GM18861 (cell line): ENCODE measurements around the gene CFAP54.
"Not testable (repeated sequence)": the region's sequence is repeated elsewhere in the genome, so short reads cannot be mapped to it uniquely, and the experiment has no call there.

Experiments
- ATAC-seq: cut with Tn5 transposase; IDR thresholded peaks from one replicate; pipeline ENCODE4 v1.9.1; 2021; ENCODE audit not compliant: unreplicated experiment

CFAP54 gene

DNA sequence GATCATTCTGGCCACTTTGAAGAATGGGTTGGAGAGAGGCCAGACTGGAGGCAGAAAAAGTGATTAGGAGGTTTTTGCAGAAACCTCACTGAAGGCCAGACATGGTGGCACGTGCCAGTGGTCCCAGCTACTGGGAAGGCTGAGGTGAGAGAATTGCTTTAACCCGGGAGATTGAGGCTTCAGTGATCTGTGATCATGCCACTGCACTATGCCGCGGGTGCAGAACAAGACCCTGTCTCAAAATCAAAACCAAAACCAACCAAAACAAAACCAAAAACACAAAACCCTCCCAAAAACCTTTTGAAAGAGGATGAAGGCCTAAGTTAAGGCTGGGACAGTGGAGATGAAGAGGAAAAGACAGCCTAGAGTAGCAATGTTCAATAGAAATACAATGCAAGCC lies 15.2 kb upstream of the CFAP54 start:
- no peak for ATAC-seq

DNA sequence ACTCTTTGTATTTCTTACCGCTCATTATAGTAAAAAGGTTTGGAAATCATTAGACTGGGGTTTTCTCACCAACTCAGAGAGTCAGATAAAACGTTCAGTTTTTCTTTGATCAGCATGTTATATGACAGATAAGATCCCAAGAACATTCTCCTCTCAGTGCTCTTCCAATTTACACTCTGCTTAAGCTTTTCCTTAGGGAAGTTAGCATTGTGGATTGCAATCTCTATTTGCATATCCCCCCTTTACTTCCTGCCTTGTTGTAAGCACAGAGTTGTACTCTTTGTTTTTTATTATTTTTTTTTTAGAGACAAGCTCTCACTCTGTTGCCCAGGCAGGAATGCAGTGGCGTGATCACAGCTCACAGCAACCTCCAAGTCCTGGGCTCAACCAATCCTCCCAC lies 11.4 kb upstream of the CFAP54 start:
- ATAC-seq = no peak

DNA sequence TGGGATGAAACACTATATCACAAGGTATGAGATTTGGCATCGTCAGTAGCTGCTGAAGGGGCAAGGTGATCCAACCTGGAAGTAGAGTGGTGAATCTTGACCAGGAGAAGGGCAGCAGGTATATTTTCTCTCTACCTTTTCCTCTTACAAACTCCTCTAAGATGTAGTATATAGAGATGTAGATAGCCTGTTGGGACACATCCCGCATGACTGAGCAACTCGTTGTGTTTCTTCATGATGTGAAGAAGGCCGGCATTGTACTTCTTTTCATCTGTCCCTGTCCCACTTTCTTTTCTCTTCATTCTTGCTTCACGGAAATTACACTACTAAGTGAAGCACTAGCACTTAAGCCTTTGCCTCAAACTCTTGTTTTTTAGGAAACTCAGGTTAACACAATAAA lies 7.3 kb upstream of the CFAP54 start:
- ATAC-seq = no peak

GRCh38 chr12:96483116-96483515 lies 6.3 kb upstream of the CFAP54 start:
- no peak for ATAC-seq

DNA sequence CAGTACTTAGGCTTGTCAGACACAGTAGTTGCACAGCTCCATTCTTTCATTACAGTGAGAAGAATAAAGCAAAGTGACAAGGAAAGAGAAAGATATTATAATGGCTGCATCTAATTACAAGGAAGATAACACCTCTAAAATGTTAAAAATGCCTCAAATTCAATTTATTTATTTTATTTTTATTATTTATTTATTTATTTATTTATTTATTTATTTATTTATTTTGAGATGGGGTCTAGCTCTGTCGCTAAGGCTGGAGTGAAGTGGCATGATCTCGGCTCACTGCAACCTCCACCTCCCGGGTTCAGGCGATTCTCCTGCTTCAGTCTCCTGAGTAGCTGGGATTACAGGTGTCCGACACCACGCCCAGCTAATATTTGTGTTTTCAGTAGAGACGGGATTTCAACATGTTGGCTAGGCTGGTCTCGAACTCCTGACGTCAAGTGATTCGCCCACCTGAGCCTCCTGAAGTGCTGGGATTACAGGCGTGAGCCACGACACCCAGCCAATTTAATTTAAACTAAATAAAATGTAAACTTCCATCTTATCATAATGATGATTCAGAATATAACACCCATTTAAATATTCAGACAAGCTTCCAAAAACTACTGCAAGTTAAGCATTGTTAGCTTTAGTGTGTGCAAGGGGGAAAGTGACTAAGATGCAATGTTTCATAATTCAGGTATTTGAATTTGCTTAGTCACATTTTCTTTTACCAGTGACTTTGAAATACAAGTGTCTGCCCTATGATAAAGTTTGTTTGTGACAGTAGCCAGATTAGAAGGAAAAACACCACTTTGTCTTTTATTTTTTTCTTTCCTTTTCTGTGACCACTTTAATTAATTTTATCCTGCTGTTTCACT lies 2.4 kb upstream of the CFAP54 start:
- no peak for ATAC-seq

- ATAC-seq = no peak
Measured at GRCh38 chr12:96487634-96488033, 1.7 kb upstream of the CFAP54 start.

DNA sequence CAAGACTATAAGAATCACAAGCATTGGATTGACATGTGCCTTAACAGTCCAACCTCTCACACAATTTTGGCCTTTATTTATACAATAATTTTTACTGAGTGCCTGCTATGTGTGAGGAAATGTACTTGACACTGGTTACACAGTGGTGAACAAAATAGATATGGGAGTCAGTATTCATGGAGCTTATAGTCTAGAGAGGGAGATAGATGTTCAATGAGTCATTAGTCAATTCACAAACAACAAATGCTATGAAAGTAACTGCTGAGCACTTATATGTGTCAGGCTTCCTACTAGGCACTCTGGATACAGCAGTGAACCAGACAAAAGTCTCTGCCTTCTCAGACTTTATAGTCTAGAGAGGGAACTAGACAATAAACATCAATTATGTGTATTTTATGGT lies 3.7 kb downstream of the CFAP54 start:
- no peak for ATAC-seq

DNA sequence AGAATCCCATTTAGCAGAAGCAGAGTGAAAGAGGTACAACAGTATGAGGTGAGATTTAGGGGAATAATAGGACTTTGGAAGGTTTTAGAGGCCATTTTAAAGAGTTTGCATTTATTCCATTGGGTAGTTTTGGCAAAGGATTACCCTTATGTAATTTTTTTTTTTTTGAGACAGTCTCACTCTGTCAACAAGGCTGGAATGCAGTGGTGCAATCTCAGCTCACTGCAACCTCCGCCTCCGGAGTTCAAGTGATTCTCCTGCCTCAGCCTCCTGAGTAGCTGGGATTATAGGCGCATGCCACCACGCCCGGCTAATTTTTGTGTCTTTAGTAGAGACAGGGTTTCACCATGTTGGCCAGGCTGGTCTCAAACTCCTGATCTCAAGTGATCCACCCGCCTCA lies 4.8 kb downstream of the CFAP54 start:
- not testable (repeated sequence) for ATAC-seq

- no peak for ATAC-seq
Measured at GRCh38 chr12:96495155-96495554, 5.8 kb downstream of the CFAP54 start.

DNA sequence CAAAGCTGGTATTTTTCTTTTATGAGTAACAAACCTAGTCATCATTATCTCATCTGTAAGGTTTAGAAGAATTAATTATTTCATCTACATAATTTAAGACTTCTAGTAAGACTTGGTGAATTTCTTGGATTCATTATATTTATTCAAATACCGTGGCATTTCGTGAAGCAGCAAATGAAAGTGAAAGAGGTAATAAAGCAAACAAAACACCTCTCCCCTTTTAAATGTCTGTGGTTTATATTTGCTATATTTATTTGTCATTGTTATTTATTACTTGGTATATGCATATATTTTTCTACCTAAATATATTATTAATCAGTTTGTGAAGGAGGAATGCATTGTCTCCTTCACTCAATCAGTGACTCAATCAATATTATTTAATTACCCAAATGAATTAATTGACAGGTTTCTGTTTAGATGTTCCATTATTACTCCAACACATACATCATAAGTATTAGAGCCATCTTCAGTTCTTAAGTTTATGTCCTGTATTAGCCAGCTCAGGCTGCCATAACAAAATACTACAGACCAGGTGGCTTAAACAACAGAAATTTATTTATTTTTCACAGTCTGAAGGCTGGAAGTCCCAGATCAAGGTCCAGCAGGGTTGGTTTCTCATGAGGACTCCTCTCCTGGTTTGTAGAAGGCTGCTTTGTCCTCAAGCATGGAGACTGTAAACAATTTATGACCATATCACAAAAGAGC lies 6.6 kb downstream of the CFAP54 start:
- ATAC-seq = peak; percentile 54

GRCh38 chr12:96496944-96497343 lies 7.6 kb downstream of the CFAP54 start:
- no peak for ATAC-seq

DNA sequence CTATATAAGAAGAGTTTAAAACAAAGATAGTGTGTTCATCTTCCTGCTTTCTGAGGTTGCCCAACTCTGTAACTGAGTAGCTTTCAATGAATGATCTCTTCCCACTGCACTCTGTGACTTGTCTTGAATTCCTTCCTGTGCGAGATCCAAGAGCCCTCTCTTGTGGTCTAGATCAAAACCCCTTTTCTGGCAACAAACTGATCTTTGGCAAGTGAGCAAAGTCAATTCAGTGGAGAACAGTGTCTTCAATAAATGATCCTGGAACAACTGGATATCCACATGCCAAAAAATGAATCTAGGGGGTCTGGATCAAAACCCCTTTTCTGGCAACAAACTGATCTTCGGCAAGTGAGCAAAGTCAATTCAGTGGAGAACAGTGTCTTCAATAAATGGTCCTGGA lies 8.5 kb downstream of the CFAP54 start:
- no peak for ATAC-seq

DNA sequence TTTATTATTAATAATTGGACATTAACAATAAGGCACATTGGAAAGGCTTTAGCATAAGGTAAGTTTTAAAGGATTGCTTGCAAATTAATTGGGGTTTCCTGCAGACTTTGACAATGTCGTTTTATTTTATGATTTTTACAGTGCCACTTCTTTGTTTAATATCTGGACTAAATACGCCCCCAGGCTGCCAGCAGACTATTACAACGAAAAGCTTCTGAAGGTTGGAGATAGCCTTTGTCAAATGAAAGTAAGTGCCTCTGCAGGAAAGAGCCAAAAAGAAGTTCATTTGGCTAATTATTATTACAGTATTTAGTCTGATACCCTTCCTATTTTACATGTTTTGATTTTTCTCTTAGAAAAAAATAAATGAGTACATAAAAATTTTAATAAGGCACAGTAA lies 11.3 kb downstream of the CFAP54 start:
- peak; percentile 29 for ATAC-seq

- peak; percentile 75 for ATAC-seq
Measured at GRCh38 chr12:96501133-96501761, 11.9 kb downstream of the CFAP54 start.

DNA sequence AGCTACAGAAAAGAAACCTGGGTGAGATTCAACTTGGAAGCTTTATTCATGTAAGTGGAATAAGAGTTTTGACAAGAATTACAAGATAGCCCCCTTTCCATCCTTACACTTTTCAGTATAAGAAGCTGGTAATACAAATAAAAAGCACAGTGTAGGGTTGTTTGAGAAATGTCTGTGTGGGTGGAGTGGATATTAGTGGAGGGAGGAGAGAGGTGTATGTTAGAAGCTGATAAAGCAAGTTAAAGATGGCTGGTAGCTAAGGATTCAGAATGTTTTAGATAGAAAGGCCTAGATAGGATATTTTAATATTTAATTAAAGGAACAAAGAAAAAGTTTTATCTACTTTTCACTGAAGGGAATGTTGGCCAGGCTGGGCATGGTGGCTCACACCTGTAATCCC lies 12.5 kb downstream of the CFAP54 start:
- ATAC-seq = no peak

GRCh38 chr12:96502477-96502876 lies 13.1 kb downstream of the CFAP54 start:
- peak; percentile 39 for ATAC-seq

GRCh38 chr12:96502949-96503532 lies 13.7 kb downstream of the CFAP54 start:
- ATAC-seq = no peak

DNA sequence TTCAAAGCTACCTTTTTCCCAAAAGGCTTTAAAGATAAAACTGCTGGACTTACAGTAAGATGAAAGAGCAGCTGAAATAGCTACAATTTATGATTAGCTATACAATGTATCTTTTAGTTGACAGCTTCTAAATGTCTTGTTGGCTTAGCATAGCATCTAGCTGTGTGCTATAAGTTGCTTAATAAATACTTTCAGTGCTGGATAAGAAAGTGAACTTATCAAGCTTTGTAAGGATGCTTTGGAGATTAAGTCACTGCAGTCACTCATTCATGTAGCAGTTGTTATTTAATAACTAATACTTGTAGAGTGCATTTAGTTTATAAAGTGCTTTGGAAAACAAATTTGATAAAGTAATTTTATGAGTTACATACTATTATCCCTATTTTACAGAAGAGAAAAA lies 14.6 kb downstream of the CFAP54 start:
- no peak for ATAC-seq

- ATAC-seq = no peak
Measured at GRCh38 chr12:96506776-96507175, 17.4 kb downstream of the CFAP54 start.

- no peak for ATAC-seq
Measured at GRCh38 chr12:96510306-96510764, 21.0 kb downstream of the CFAP54 start.

DNA sequence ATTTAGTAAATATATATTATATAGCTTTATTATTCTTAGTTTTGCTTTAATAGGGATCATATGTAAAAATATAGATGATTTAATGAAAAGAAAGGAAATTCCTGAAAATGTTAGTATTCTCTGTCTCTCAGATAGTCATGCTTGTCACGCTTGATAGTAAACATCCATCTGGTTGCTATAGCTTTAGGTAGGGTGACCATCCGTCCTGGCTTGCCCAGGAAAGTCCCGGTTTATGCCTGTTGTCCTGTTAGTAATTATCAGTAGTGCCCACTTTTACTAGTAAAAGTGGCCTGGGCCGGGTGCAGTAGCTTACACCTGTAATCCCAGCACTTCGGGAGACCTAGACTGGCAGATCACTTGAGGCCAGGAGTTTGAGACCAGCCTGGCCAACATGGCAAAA lies 23.8 kb downstream of the CFAP54 start:
- ATAC-seq = no peak
